ENCODE measurements around the gene PEX19.
A peak's percentile ranks its signal among the peaks of the same experiment; 100 is the strongest.

Gene PEX19

DNA sequence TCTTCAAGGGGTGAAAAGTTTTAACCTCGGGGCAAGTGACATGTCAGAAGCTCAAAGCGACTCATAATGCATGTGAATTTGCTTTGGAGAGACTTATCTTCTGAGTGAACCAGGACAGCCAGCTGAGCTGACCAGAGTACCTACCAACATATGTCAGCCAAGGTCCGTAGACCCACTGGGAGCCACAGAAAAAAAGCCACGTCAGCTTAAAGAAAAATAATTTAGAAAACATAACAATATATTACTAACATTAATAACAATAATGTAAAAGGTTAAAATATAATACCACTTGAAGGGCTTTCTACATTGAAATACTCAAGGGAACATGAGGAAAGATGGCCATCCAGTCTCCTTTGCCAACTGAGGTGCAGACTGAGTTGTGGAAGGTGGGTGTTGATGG is 6.9 kb downstream of the PEX19 start:
- DNase-seq (ENCODE audit: low read depth, low spot score) = no peak

DNA sequence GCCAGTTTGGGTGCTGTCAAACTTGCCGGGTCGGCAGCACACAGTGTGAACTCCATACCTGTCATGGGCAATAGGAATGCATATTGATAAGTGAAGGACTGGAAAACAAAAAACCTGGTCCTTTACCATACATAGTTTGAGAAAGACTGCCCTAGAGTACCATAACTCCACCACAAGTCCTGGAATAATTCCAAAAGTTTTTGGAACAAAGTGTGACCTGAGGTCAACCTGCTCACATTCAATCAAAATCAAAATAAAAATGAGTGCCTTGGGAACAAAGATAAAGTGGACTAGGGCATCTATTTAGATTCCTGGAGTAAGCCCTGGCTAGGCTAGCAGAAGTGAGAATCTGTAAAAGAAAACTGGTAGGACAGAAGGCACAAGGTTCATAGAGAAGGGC is 7.6 kb downstream of the PEX19 start:
- DNase-seq (ENCODE audit: low read depth, low spot score) = no peak

GRCh38 chr1:160271025-160271424 is 13.9 kb downstream of the PEX19 start:
- no peak for DNase-seq (ENCODE audit: low read depth, low spot score)

DNA sequence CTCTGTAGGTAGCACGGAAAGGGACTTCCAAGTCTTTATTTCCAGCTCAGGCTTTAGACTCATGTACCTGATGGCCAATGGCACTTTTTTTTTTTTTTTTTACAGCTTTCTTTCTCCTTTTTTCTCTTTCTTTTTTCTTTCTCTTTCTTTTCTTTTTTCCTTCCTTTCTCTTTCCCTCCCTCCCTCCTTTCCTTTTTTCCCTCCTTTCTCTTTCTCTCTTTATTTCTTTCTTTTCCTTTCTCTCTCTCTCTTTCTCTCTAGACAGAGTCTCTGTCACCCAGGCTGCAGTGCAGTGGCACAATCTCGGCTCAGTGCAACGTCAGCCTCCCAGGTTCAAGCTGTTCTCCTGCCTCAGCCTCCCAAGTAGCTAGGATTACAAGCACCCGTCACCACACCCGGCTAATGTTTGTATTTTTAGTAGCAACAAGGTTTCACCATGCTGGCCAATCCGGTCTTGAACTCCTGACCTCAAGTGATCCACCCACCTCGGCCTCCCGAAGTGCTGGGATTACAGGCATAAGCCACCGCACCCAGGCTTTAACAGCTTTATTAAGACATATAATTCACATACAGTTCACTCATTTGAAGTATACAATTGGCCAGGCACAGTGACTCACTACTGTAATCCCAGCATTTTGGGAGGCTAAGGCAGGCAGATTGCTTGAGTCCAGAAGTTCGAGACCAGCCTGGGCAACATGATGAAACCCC is 17.5 kb downstream of the PEX19 start:
- DNase-seq (ENCODE audit: low read depth, low spot score) = no peak

- no peak for DNase-seq (ENCODE audit: low read depth, low spot score)
Measured at GRCh38 chr1:160264795-160265307, 20.1 kb downstream of the PEX19 start.

DNA sequence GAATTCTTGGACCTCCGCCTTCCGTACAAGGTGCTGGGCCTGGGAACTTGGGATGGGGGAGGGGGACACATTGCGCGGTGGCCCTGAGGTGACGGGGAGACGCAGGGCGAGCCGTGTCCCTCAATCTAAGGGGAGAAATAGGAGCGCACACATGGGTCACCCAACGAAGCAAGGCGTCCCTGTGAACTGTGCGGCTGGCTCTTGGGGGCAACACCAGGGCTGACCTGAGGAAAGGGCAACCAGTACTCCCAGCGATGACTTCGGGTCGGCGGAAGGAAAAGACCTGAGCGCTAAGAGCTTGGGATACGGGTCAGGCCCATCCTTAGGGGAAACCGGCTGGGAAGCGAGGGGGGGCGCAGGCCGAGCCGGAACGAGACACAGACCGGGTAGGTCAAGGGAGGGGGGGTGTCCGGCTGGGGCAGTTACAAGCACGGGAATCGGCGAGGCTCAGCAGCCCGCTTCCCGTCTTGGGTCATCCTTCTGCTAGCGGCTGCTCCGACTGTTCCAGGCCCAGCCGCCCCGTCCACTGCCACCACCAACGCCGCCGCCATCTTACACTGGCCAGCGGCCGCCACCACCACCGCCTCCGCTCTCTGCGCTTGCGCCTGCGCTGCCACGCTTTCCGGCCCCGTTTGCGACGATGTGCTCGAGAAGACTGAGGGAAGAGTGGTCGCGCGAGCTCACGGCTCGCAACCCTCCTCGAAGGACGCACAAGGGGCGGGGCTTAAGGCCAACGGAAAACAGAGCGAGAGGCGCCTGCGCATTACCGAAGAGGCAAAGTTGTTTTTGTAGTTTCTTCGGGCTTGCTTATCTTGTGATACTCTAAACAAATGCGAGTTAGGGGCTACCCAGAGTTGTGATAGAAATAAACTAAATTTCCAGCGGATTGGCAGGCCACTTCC is 22.8 kb downstream of the PEX19 start, which contains the start of gene DCAF8:
Gene DCAF8 (minus strand): TSS at position 657 of the 902 bp plus-strand sequence. CDS start 18,541 bp downstream, outside the sequence.
- DNase-seq (ENCODE audit: low read depth, low spot score) = peak; percentile 91

DNA sequence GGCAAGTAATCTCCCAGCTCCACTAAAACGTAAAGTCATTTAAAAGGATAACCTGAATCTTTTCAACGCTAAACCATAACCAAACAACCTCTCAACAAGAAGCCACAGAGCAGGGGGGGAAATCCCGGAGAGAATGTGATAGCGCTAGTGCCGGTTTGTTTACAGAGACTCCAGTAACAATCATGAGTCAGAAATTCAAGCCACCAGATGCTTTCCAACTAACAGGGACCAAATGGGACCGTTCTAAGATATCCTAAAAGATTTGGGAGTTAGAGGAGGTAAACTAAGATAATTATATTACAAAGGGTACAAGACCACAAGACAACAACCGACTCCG is 23.4 kb downstream of the PEX19 start:
- no peak for DNase-seq (ENCODE audit: low read depth, low spot score)

DNA sequence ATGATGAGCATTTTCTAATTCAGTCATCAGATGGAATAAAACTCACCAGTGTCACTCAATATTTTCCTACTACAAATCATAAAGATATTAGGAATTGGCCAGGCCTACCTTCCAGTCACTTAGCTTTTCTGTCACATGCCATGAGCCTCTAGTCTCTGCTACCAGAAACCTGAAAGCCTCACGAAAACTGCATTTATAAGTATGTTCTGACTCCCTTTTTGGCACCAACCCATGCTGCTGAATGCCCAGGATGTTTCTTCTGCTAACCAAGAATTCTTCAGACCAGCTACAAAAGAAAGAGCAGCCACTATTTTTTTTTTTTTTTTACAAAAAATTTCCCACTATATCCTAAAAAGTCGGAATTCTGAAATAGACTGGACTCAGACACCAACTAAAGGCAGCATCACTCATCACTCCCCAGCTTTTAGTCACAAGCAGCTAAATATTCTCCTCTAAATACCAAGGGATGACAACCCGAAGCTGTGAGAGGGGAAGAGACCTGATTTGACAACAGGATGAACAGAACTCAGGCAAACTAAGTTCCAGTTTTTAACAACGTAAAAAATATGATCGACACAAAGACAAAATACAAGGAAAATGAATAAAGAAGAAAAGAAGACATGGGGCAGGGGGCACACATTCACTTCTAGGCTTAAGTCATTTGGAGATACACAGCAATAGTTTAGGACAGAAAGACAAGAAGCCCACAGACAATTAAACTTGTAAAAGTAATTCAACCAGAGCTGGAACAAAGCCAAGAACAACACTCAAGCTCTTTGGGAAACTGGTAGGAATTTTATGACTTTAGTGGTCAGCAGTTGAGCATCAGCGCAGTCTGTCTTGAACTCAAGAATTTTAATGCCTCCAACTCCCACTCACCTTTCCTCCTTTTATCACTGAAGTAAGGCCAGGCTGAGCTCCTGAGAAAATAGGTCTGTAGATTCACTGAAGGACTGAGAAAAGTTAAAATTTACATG is 24.2 kb downstream of the PEX19 start:
- no peak for DNase-seq (ENCODE audit: low read depth, low spot score)

DNA sequence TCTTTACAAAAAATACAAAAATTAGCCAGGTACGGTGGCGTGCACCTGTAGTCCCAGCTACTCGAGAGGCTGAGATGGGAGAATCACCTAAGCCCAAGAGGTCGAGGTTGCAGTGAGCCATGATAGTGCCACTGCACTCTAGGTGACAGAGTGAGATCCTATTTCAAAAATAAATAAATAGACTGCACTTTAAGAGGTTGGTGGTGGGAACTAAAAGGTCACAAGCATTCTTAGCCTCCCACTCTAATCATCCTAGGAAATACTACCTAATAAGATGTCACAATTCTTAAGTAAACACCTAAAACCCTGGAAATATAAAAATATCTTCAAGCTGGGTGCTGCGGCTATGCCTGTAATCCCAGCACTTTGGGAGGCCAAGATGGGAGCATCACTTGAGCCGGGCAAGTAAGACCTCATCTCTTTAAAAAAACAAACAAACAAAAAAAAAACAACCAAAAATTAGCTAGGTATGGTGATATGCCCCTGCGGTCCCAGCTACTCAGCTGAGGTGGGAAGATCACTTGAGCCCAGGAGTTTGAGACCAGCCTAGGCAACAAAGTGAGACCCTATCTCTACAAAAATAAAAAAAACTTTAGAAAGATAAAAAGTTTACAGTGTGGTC is 26.6 kb downstream of the PEX19 start:
- no peak for DNase-seq (ENCODE audit: low read depth, low spot score)

DNA sequence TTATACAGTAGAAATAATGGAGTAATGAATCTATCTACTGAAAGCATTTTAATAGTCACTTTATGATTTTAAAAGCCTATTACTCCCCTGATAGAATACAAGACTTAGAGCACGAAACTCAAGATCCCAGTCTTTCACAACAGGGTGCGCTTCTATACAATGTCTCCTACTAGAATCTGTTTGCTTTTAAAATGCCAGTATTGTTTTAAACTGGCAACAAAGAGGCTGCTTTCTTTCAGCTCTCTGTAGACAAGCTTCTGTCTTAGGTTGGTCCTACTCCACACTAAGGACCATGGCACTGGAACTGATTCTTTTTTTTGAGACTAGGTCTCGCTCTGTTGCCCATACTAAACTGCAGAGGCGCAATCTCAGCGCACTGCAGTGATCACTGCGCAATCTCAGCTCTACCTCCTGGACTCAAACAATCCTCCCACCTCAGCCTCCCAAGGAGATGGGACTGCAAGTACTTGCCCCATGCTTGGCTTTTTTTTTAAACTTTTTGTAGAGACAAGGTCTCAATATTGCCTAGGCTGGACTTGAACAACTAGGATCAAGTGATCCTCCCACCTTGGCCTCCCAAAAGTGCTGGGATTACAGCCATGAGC is 27.4 kb downstream of the PEX19 start:
- DNase-seq (ENCODE audit: low read depth, low spot score) = no peak

DNA sequence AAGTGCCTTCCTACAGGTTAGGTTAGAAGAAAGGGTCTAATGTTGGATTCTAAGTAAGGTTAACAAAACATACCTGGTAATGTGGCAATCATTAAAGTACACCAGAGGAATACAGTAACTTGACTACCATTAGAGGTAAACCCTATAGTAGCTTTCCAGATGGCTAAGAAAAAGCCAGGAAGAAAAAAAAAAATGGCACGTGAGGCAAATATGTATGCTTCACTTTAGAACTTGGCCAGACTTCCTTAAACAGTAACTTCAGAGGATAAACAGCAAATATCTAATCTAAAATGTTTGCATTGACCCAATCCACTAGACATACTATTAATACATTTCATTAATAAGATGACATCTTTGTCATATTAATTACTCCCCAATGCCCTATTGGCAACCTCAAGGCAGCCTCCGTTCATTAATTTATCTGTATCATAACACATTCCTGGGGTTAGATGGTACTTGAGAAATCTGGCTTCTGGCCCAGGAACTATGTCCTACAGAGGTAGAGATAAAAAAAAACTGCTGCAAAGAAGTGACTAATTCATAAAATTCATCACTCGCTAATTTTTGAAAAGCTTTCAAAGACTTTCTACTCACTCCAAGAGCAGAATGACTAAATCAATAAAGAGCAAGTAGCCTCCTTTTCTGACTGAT is 28.4 kb downstream of the PEX19 start:
- no peak for DNase-seq (ENCODE audit: low read depth, low spot score)

- DNase-seq (ENCODE audit: low read depth, low spot score) = no peak
Measured at GRCh38 chr1:160255781-160256300, 29.1 kb downstream of the PEX19 start.

DNA sequence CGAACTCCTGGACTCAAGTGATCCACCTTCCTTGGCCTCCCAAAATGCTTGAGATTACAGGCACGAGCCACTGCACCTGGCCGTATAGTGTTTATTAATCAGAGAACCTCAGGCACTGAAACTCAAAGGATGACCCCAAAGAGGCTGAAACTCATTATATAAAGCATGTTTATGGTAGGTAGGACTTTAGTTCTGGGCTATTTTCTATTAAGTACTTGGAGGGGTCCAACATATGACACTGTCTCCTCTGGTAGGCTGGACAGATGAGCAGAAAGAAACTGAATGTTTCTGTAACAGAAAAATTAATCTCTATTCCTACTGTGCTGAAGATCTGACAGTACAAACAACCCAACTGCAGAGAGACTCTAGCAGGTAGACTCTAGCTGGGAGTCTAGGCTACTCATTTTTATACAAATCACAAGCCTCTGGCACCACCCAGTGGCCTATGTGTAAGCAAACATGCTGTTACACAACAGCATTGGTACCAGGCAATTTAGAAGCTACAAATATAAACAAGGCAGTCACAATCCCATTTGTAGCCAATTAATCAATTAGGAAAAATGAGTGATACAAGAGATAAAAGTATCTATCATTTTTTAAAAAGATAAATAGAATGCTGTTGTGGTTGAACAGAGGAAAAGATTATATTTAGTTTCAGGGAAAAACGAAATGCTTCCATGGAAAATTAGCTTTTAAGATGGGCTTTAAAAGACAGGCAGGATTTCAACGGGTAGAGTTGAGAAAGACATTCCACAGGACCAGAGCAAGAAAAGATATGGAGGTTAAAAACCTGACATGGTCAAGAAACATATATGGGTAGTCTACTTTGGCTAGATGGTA is 33.0 kb downstream of the PEX19 start:
- DNase-seq (ENCODE audit: low read depth, low spot score) = no peak

DNA sequence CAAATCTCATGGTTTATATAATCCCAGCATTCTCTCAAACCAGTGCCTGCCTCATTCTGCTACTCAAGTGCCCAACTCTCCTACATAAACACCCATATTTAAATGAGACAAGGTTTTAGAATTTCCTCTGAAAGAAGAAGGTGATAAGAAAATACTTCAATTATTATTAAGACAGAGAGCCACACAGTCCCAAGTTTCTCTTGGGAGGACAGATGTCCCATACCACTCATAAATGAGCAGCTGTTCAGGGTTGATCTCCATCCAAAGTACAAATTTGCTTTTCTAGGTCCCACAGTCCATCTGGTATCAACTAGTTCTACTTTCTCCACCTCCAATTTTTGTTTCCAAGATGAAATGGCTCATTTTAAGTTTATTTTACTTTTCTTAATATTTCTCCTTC is 33.9 kb downstream of the PEX19 start:
- no peak for DNase-seq (ENCODE audit: low read depth, low spot score)

DNA sequence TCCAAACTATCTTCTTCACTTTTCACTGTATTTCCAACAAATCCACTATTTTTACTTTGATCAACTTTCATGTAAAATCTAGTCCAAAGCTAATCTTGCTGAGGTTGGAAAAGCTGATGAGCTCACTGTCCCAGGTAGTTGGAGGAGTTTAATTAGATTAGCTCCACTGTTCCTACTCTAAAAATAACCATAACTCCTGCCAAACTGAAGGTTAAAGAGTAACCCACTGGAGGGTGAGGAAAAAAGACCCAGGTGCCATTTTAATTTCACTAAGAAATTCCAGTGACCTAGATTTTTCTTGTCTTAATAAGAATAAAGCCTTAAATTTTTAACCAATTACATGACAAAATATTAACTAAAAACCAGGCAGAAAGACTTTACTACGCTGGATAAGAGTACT is 37.9 kb downstream of the PEX19 start:
- no peak for DNase-seq (ENCODE audit: low read depth, low spot score)

- no peak for DNase-seq (ENCODE audit: low read depth, low spot score)
Measured at GRCh38 chr1:160245434-160245833, 39.5 kb downstream of the PEX19 start.

DNA sequence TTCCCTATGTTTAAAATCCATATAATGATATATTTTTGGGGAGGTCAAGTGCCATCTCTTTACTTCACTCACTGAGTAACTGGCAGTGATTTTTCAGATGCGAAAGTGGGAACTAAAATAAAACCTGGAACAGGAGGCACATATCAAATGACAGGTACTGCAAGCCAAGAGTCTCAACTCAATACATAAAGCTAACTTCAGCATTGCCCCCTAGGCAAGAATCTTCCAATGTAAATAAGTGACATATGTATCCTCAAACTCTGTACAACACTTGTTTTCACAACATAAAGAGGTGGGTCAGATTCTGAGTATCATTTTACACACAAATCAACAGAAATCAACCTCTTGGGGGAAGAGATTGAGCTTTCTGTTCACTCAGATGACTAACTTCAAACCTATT is 40.7 kb downstream of the PEX19 start:
- no peak for DNase-seq (ENCODE audit: low read depth, low spot score)

- no peak for DNase-seq (ENCODE audit: low read depth, low spot score)
Measured at GRCh38 chr1:160243767-160244166, 41.2 kb downstream of the PEX19 start.
